Keratinocyte (primary cell): ENCODE measurements around the gene PRADC1. TPM values are rescaled to one million over a fixed set of nuclear protein-coding genes. Genes with fewer than 3 reads are reported as not detected.

Experiments
- DNase-seq: peaks from one replicate; pipeline ENCODE4 v3.0.0-alpha.2; 2011; ENCODE audit warnings: low read depth, missing footprints, low spot score
- FAIRE-seq: peaks from 2 replicates; lab custom pipeline; 2011; peaks lifted over from hg19 to GRCh38; lab: Jason Lieb, UNC
- H2AFZ ChIP-seq: 2 replicates; pipeline ENCODE4 v1.6.0; 2012; ENCODE audit warnings: low read length, control low read depth, inconsistent platforms; ENCODE audit not compliant: control insufficient read depth
- H3K27ac ChIP-seq: 2 replicates; pipeline ENCODE4 v1.5.1; 2011; ENCODE audit warnings: low read length; ENCODE audit not compliant: control insufficient read depth, insufficient read depth
- H3K27me3 ChIP-seq: 3 replicates; pipeline ENCODE4 v1.6.0; 2011; ENCODE audit warnings: low read length; ENCODE audit not compliant: control insufficient read depth, insufficient read depth; ENCODE audit errors: extremely low read depth
- H3K36me3 ChIP-seq, 2 experiments: 2 replicates in 1 of 2; 3 replicates in 1 of 2; pipeline ENCODE4 v1.5.1; 2011; ENCODE audit warnings: low read length in 2 of 2, mild to moderate bottlenecking in 1 of 2; ENCODE audit not compliant: control insufficient read depth in 2 of 2, insufficient read depth in 2 of 2; ENCODE audit errors: extremely low read depth in 1 of 2
- H3K4me1 ChIP-seq: 3 replicates; pipeline ENCODE4 v1.5.1; 2011; ENCODE audit warnings: low read length; ENCODE audit not compliant: control insufficient read depth, insufficient read depth; ENCODE audit errors: extremely low read depth
- H3K4me2 ChIP-seq: 3 replicates; pipeline ENCODE4 v1.6.0; 2011; ENCODE audit warnings: low read depth, low read length; ENCODE audit not compliant: control insufficient read depth, insufficient read depth; ENCODE audit errors: extremely low read depth
- H3K4me3 ChIP-seq, 3 experiments: fragments of 200-600 bp in 1 of 3; sonication (generic) in 1 of 3; 2 replicates in 2 of 3; 3 replicates in 1 of 3; pipeline ENCODE4 v1.5.1; 2011 to 2016; ENCODE audit warnings: low read length in 3 of 3, mild to moderate bottlenecking in 3 of 3, control low read depth in 2 of 3, inconsistent platforms in 1 of 3, low read depth in 1 of 3, mixed read lengths in 1 of 3, mixed run types in 1 of 3, moderate library complexity in 1 of 3; ENCODE audit not compliant: control insufficient read depth in 2 of 3, insufficient read depth in 2 of 3; ENCODE audit errors: extremely low read depth in 1 of 3
- H3K79me2 ChIP-seq: 2 replicates; pipeline ENCODE4 v1.6.0; 2012; ENCODE audit warnings: low read length; ENCODE audit not compliant: control insufficient read depth, insufficient read depth
- H3K9ac ChIP-seq: 3 replicates; pipeline ENCODE4 v1.6.0; 2011; ENCODE audit warnings: low read length; ENCODE audit not compliant: control insufficient read depth, insufficient read depth; ENCODE audit errors: extremely low read depth
- H3K9me1 ChIP-seq: 3 replicates; pipeline ENCODE4 v1.6.0; 2011; ENCODE audit warnings: low read length; ENCODE audit not compliant: control insufficient read depth, insufficient read depth; ENCODE audit errors: extremely low read depth
- H3K9me3 ChIP-seq: 2 replicates; pipeline ENCODE4 v1.5.1; 2012; ENCODE audit warnings: low read depth, low read length; ENCODE audit not compliant: control insufficient read depth
- H4K20me1 ChIP-seq: 3 replicates; pipeline ENCODE4 v1.6.0; 2011; ENCODE audit warnings: low read length; ENCODE audit not compliant: control insufficient read depth, insufficient read depth; ENCODE audit errors: extremely low read depth
- EZH2 ChIP-seq: IDR thresholded peaks from one replicate; pipeline ENCODE4 v1.6.1; 2012; ENCODE audit warnings: inconsistent platforms, mild to moderate bottlenecking, low read length, moderate library complexity
- dilution Hi-C: fragments of 300-500 bp; cut with MboI; formaldehyde crosslinking; loops from one replicate; pipeline ENCODE4 v1.7.0; 2020; ENCODE audit warnings: low sequenced_read_pairs; ENCODE audit not compliant: extremely low pct_ligation_motif_present
- polyA plus RNA-seq, 5 experiments: library from polyadenylated mRNA; depleted of rRNA in 3 of 5; stranded (reverse) in 3 of 5; stranded (forward) in 1 of 5; unstranded in 1 of 5; fragments of >200 nt; gene quantifications; 1 replicate in 1 of 5; 2 replicates in 3 of 5; 3 replicates in 1 of 5; pipeline versions ENCODE4 v1.2.1 to v1.2.3, GENCODE V29; 2011 to 2012; ENCODE audit warnings: missing spikeins in 2 of 5, low read depth in 1 of 5, low replicate concordance in 1 of 5
- TF ChIP-seq, protein P1 (sequence below), 3 experiments: IDR thresholded peaks in 1 of 3; conservative IDR thresholded peaks in 1 of 3; optimal IDR thresholded peaks in 1 of 3; 2 replicates in 2 of 3; 3 replicates in 1 of 3; pipeline versions ENCODE3 to v1.5.1; 2011; ENCODE audit warnings: low read length in 3 of 3, mild to moderate bottlenecking in 3 of 3, moderate library complexity in 2 of 3, control low read depth in 1 of 3, inconsistent platforms in 1 of 3; ENCODE audit not compliant: insufficient read depth in 2 of 3; ENCODE audit errors: extremely low read depth in 1 of 3

PRADC1 gene
- polyA plus RNA-seq, 1 donor (not counting 4 experiments of a cell fraction or from before 2014, with no cell fraction given) = 8.2 TPM

DNA sequence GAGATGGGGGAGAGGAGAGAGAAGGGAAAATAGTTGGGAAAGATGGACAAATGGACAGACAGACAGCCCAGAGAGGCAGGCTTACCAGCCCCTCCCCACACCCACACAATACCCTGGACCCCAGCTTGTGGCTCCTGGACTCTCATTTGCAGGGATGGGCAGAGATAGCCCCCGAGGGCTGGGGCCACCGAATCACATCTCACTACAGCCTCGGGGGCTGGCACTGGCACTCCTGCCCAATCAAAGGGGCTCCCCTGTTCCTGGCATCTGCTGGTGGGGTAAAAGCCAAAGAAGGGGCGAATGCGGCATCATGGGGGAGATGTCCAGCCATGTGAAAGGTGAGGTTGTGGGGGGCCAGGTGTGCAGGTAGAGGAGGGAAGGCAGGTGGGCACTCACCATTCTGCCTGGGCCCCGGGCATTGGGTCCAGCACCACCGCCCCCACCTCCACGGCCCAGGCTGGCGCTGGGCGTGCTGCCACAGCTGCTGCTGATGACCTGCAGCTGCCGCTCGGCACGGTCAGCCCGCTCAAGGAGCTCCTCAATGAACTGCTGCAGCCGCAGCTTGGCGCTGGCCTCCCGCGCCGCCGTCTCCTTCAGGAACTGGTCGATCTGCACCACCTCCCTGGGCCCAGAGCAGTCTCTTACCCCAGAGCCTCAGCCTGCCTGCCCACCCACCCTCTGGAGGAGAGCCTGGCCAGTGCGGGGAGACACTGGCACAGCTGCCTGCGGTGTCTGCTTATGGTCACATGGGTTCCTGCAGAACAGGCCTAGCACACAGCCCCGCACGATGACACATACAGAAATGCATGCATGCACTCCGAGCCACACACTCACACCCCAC, 33.2 kb upstream of the PRADC1 start:
- DNase-seq = no peak
- H3K4me2 ChIP-seq = no peak overlapping the region

DNA sequence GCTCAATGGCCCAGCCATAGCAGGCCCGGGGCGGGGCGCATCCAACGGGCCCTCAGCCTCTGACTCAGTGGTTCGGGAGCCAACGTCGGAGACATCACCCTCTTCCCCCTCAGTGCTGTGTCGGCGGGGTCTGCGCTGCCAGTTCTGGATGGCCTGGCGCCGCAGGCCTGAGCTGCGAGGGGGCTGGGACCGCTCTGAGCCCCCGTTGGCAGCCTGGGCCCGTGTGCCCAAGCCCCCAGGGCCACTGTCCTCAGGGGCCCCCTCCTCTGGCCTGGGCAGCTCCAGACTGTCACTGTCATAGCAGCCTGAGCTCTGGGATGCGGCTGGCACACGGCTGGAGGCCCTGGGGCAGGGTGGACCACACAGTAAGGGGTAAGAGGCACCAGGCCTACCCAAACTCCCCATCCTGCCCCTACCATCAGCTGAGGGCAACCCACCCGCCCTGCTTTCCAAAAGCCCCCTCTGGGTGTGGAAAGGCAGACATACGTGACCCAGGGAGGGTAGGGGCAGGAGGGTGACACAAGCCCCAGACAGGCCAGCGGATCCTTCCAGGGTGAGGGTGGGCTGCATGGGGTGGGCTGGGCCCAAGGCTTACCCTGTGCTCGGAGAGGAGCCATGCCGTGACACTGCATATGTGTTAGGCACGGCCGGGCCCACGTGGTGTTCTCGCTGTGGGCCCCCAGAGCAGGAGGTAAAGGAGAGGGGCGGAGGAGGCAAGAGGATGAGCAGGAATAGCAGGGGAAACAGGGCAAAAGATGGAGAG, 32.4 kb upstream of the PRADC1 start:
- no peak overlapping the region for H3K9ac ChIP-seq

More for the DNA sequence above, 33.2 kb upstream of the PRADC1 start:
- Histone ChIP-seq H3K27me3 (no peaks in the 10 kb centered on the region), H3K4me3 (no peak overlapping the region), H3K4me1 (peaks cover 7% of the 10 kb centered on the region), H4K20me1 (no peaks in the 10 kb centered on the region), H3K36me3 (peaks cover 0 to 5% of the 10 kb centered on the region in 2 experiments), H2AFZ (no peak overlapping the region), H3K79me2 (no peaks in the 10 kb centered on the region), H3K9ac (no peak overlapping the region), H3K9me1 (no peaks in the 10 kb centered on the region), H3K27ac (no peak overlapping the region), H3K9me3 (no peaks in the 10 kb centered on the region)
- no peak for FAIRE-seq
- dilution Hi-C loops = no loop called here
- no peak for TF ChIP-seq EZH2
- TF ChIP-seq, protein P1, sequence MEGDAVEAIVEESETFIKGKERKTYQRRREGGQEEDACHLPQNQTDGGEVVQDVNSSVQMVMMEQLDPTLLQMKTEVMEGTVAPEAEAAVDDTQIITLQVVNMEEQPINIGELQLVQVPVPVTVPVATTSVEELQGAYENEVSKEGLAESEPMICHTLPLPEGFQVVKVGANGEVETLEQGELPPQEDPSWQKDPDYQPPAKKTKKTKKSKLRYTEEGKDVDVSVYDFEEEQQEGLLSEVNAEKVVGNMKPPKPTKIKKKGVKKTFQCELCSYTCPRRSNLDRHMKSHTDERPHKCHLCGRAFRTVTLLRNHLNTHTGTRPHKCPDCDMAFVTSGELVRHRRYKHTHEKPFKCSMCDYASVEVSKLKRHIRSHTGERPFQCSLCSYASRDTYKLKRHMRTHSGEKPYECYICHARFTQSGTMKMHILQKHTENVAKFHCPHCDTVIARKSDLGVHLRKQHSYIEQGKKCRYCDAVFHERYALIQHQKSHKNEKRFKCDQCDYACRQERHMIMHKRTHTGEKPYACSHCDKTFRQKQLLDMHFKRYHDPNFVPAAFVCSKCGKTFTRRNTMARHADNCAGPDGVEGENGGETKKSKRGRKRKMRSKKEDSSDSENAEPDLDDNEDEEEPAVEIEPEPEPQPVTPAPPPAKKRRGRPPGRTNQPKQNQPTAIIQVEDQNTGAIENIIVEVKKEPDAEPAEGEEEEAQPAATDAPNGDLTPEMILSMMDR (optimal IDR thresholded peaks at IDR 0.05 in 1 of 3, IDR thresholded peaks at IDR 0.05 in 1 of 3, conservative IDR thresholded peaks at IDR 0.05 in 1 of 3; ENCODE audit: extremely low read depth in 1 of 3, insufficient read depth in 2 of 3, low read length in 3 of 3) = no peak

More for the DNA sequence above, 32.4 kb upstream of the PRADC1 start:
- Histone ChIP-seq H2AFZ (no peak overlapping the region), H3K4me3 (no peak overlapping the region), H3K27ac (no peak overlapping the region), H3K79me2 (no peaks in the 10 kb centered on the region), H3K4me2 (no peak overlapping the region), H4K20me1 (no peaks in the 10 kb centered on the region), H3K4me1 (peaks cover 7% of the 10 kb centered on the region), H3K36me3 (peaks cover 0 to 6% of the 10 kb centered on the region in 2 experiments), H3K27me3 (no peaks in the 10 kb centered on the region), H3K9me3 (no peaks in the 10 kb centered on the region), H3K9me1 (no peaks in the 10 kb centered on the region)
- TF ChIP-seq, protein P1 (optimal IDR thresholded peaks at IDR 0.05 in 1 of 3, IDR thresholded peaks at IDR 0.05 in 1 of 3, conservative IDR thresholded peaks at IDR 0.05 in 1 of 3; ENCODE audit: extremely low read depth in 1 of 3, insufficient read depth in 2 of 3, low read length in 3 of 3) = no peak
- TF ChIP-seq EZH2 = no peak
- dilution Hi-C loops = no loop called here
- DNase-seq (no peak), FAIRE-seq (no peak)
